ENCODE data around the gene MTCH1. TPM values are rescaled to one million over a fixed set of nuclear protein-coding genes. Genes with fewer than 3 reads are reported as not detected.
"Not testable (repeated sequence)": the region's sequence is repeated elsewhere in the genome, so short reads cannot be mapped to it uniquely, and the experiment has no call there.

The MTCH1 gene
- total RNA-seq, 2 experiments from 2014 or later, result 114 to 117 TPM

GRCh38 chr6:37005061-37005810 is 19.2 kb upstream of the MTCH1 start, which contains the start of gene FGD2:
TSS of gene FGD2 (plus strand) at chr6:37005655. CDS start at chr6:37005818, 163 bp downstream.
- POLR2A ChIA-PET, result interaction anchor here (1.9 kb wide), 1 partner anchor 19 kb away, joined by 5 read pairs; the partner anchor contains the start of gene MTCH1
- CTCF ChIA-PET, result interaction anchor here (0.5 to 3.2 kb wide), 4 partner anchors 13 to 204 kb away, joined by 3 to 27 read pairs (median 4); partner anchors contain the start of gene MTCH1

DNA sequence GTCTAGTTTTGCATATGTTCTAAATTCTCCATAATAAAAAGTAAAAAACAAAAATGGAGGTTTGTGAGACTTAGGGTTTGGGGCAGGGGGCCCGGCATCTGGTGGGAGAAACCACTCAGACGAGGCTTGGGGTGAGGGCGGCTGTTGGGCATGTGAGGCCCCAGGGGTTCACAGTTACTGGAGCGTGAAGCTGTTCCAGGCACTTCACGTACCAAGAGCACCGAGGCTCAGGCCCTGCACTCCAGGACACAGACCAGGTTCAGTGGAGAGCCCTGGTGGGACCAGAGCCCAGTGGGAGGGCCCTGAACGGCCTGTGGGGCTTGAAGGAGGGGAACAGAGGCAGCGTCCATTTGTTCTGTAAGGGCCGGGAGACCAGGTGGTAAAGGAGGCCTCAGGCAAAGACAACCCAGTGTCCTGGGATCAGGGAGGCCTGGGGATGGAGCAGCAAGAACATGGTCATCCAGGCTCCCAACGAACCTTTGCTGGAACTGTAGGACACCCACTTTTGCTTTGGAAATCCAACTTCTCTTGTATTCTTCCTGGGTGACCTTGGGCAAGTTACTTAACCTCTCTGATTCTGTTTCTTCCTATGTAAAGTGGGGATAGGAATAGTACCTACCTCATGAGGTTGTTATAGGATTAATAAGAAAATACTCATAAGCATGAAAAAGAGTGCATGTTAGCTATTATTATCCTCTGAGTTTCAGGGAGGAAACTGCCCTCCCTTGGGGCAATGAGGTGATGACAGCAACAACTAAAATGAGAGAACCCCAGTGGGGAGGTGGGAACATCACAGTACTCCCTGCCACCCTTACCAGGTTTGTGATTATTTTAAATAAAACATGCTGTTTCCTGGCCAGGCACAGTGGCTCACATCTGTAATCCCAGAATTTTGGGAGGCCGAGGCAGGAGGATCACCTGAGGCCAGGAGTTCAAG is 18.3 kb upstream of the MTCH1 start:
- POLR2A ChIA-PET, result interaction anchor here (1.9 kb wide), 1 partner anchor 18 kb away, joined by 5 read pairs; the partner anchor contains the start of gene MTCH1
- CTCF ChIA-PET, result no interaction called here

GRCh38 chr6:36999751-37000125 is 13.7 kb upstream of the MTCH1 start:
- POLR2A ChIA-PET, result interaction anchor here (0.6 kb wide), 1 partner anchor 103 kb away, joined by 3 read pairs; no protein-coding TSS in a partner anchor
- CTCF ChIA-PET, result no interaction called here

DNA sequence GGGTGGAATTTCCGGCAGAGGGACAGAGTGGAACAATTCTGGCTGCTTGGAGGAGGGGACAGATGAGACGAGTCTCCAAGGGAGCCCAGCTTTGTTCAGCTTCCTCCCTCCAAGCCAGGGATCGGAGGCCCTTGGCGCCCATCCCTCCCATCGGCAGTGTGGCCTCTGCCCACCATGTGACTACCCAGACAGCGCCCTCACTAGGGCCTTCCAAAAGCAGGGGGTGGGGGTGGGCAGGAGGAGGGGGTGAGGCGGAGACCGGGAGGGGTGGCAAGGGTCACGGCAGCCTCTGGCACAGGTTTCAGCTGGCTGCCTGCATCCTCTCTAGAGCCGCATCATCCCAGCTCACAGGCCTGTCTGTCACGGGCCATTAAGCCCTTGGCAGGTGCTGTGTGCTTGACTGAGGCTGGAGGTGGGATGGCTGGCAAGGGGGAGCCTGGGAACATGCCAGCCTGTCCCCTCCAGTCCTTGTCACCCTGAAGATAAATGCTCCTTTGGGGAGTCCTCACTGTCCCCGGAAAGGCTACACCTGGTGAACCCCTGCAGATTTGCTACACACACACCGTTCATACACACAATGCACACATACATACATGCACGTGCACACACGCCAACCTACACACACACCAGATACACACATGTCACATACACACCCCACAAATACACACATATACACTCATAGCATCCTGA is 13.2 kb upstream of the MTCH1 start:
- ChIA-PET CTCF (no interaction called here), POLR2A (no interaction called here)

DNA sequence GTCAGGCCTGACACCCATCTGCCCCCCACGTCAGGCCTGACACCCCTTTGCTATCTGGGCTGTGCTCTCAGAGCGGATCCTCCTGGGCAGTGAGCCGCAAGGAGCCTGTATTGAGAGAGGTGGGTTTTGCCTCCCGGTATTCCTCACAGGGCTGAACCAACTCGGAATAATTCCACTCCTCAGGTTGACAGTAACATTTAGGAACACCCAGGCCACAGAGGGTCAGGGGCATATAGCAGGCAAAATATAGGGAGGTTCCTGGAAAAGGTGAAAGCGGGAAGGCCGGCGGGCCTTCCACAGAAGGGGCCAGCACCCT is 12.7 kb upstream of the MTCH1 start:
- ChIA-PET POLR2A (no interaction called here), CTCF (no interaction called here)

- ChIA-PET POLR2A (no interaction called here), CTCF (no interaction called here)
These were observed 12.1 kb upstream of the MTCH1 start for GRCh38 chr6:36997811-36998722.

DNA sequence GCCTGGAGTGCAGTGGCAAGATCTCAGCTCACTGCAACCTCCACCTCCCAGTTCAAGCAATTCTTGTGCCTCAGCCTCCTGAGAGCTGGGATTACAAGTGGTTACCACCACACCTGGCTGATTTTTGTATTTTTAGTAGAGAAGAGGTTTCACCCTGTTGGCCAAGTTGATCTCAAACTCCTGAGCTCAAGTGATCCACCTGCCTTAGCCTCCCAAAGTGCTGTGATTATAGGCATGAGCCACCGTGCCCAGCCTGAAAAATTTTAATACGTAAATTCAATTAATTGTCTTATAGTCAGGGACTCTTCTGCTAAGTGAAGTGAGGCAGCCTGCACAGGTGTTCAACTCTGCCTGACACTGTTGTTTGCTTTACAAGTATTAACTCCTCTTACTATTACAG is 4.4 kb upstream of the MTCH1 start:
- POLR2A ChIA-PET, result not testable (repeated sequence)
- CTCF ChIA-PET, result interaction anchor here (1.7 kb wide), 1 partner anchor 27 kb away, joined by 7 read pairs; no protein-coding TSS in a partner anchor

GRCh38 chr6:36989264-36989663 is 3.3 kb upstream of the MTCH1 start:
- ChIA-PET CTCF (interaction anchor here (1.7 kb wide), 1 partner anchor 29 kb away, joined by 7 read pairs; no protein-coding TSS in a partner anchor), POLR2A (interaction anchor here (0.6 kb wide), 1 partner anchor 434 kb away, joined by 3 read pairs; no protein-coding TSS in a partner anchor)

- CTCF ChIA-PET, result interaction anchor here (0.8 to 1.5 kb wide), 8 partner anchors 19 to 223 kb away, joined by 3 to 10 read pairs (median 4); partner anchors contain the start of genes C6orf89 and FGD2
- POLR2A ChIA-PET, result interaction anchor here (0.8 to 1.6 kb wide), 8 partner anchors 18 to 182 kb away, joined by 3 to 13 read pairs (median 4); partner anchors contain the start of genes C6orf89, FGD2, PIM1 and PPIL1
These were observed 680 bp upstream of the MTCH1 start for GRCh38 chr6:36986704-36987047.

- POLR2A ChIA-PET, result interaction anchor here (0.5 to 1.6 kb wide), 10 partner anchors 33 to 1498 kb away, joined by 3 to 13 read pairs (median 4); partner anchors contain the start of genes C6orf89, PIM1 and PPIL1
These were observed 584 bp downstream of the MTCH1 start for GRCh38 chr6:36985417-36985807.

GRCh38 chr6:36984581-36985416 is 1.2 kb downstream of the MTCH1 start:
- POLR2A ChIA-PET, result interaction anchor here (0.6 to 0.9 kb wide), 2 partner anchors 59 to 225 kb away, joined by 3 read pairs; no protein-coding TSS in a partner anchor
- CTCF ChIA-PET, result interaction anchor here (0.5 to 1.5 kb wide), 5 partner anchors 21 to 167 kb away, joined by 4 to 10 read pairs (median 4); partner anchors contain the start of genes C6orf89 and FGD2

More at GRCh38 chr6:36985417-36985807, 584 bp downstream of the MTCH1 start:
- CTCF ChIA-PET, result interaction anchor here (1.0 to 1.5 kb wide), 7 partner anchors 20 to 225 kb away, joined by 3 to 10 read pairs (median 4); partner anchors contain the start of genes C6orf89 and FGD2

DNA sequence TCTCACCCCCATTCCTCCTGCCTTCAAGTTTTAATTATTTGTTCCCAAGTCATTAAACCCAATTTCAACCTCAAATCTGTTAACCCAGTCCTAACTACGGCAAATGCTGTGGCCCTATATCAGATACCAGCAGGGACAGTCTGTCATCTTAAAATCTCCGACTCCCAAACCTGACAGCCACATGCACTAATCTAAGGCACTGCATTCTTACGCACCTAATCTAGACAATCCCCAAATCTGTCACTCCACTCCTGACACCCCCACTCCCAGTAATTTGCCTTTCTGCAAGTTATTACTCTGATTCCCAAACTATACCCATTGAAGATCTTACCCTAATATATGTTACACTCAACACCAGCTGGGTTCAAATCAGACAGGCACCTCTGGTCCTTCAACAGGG is 2.5 kb downstream of the MTCH1 start:
- POLR2A ChIA-PET, result no interaction called here
- CTCF ChIA-PET, result no interaction called here

DNA sequence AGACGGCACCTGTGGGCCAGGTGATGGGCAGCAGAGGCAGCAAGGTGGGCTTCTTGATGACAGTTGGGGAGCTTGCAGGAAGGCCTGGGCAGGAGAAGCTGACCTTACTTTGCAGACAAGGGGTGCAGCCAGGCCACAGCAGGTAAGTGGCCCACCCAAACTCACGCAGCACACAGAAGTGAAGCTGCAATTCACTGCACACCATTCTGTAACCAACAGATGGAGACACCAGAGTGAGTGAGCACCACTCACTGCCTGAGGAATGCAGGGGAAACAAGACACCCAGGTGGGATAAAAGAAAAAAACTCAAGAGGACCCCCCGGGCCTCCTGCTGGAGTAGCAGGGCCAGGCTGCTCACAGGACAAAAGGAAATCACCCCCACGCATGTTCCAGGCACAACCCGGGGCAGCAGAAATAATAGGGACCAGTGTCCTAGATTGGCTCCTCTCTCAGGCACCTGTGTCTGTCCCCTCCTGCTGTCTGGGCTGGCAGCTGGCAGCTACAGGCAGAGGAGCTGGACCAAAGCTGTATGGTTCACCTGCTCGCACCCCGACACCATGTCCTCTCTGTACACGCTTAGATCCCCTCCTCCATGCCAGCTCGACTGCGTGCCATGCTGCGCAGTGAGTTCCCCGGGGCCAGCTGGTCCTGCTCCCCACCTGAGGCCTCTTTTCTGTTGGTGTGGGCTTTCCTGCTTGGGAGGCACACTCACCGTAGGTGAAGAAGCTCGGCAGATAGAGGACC is 4.9 kb downstream of the MTCH1 start:
- POLR2A ChIA-PET, result interaction anchor here (0.6 kb wide), 1 partner anchor 37 kb away, joined by 3 read pairs; no protein-coding TSS in a partner anchor
- CTCF ChIA-PET, result interaction anchor here (1.4 kb wide), 1 partner anchor 37 kb away, joined by 3 read pairs; no protein-coding TSS in a partner anchor

DNA sequence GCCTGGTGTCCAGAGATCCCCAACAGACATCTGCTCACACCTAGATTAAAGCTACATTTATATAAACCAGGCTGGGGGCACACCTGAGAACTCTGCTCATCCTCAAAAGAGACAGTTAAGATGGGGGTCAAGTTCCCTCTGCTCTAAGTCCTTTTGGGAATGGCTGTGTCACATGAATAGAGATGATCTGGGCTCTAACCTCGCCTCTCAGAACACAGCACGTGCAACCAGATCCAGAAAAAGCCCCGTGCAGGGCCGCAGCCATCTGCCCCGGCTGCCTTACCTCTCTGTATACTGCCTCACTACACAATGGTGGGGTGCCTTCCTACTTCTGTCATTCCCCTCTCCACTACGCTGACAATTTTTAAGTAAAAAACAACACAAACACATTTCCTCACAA is 5.9 kb downstream of the MTCH1 start:
- POLR2A ChIA-PET, result no interaction called here
- CTCF ChIA-PET, result interaction anchor here (1.0 to 1.4 kb wide), 2 partner anchors 95 to 230 kb away, joined by 3 read pairs; no protein-coding TSS in a partner anchor

DNA sequence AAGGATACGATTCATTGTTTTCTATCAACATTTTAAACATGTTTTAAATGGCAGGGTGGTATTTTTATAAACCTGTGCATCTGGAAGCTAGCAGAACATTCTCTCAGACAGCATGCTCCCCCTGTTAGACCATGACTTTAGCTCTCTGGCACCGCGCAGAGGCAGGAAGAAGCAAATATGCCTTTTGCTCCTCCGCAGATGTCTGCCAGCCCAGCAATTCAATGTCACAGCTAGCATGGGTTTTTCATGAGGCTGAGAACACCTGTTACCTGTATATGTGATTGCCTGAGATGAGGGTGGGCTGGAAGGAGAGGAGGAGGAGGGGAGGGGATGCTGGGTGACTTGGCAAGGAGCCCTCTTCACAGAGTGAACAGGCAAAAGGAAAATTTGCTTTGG is 6.7 kb downstream of the MTCH1 start:
- CTCF ChIA-PET, result interaction anchor here (1.0 to 1.4 kb wide), 2 partner anchors 94 to 231 kb away, joined by 3 read pairs; no protein-coding TSS in a partner anchor
- POLR2A ChIA-PET, result interaction anchor here (0.6 to 0.9 kb wide), 2 partner anchors 104 to 119 kb away, joined by 5 read pairs; no protein-coding TSS in a partner anchor
